Urothelium cell line (cell line): ENCODE results near the gene FBXO47.
"Not testable (repeated sequence)": the region's sequence is repeated elsewhere in the genome, so short reads cannot be mapped to it uniquely, and the experiment has no call there.

Source experiments
- DNase-seq: peaks from one replicate; pipeline ENCODE4 v3.0.0; 2011; ENCODE audit warnings: low spot score, mixed read lengths
- FAIRE-seq: peaks from 2 replicates; lab custom pipeline; 2011; peaks lifted over from hg19 to GRCh38; lab: Jason Lieb, UNC

The FBXO47 gene

DNA sequence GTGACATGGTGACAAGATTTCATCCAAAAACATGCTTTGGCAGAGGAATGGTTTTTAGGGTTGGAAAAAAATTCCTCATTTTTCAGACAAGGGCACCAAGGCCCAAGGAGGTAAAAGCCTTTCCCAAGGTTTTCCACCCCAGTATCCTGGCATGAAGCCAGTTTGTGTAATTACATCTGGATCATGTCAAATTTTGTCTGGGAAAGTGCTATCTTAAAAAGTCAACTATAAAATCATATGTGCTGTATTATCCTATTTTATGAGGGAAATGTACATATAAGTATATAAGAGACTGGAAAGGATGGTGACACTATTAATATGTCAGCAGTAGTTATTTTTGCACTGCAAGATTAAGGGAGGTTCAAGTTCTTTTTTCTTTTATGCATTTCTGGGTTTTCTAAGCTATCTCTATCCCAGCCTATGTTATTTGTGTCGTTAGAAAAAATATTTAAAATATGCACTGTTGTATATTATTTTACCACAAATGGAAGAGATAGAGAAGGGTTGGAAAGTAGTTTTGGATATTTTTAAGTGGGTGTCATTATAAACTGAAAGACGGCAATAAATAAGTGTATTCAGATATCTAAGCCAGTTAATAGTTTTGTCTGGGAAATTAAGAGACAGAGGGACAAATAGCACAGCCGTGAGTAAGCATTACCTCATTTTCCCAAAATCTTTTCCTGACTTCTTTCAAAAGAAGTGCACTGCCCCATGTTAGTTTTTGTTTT is 13.5 kb upstream of the FBXO47 start:
- FAIRE-seq, result no peak
- no peak for DNase-seq

DNA sequence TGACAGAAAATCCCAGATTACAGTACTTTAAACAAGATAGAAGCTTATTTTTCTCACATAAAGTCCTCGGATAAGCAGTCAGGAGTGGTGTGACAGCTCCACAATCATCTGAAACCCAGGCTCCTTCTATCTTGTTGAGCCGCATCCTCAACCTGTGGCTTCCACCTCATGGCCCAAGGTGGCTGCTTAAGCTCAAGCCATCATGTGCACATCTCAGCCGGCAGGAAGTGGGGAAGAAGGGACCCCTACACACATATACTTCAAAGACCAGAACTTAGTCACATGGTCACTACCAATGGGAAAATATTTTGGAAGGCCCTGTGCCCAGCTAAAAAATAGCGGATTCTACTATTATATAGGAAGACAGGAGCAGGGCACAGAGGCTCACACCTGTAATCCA is 11.0 kb upstream of the FBXO47 start:
- DNase-seq (no peak), FAIRE-seq (no peak)

DNA sequence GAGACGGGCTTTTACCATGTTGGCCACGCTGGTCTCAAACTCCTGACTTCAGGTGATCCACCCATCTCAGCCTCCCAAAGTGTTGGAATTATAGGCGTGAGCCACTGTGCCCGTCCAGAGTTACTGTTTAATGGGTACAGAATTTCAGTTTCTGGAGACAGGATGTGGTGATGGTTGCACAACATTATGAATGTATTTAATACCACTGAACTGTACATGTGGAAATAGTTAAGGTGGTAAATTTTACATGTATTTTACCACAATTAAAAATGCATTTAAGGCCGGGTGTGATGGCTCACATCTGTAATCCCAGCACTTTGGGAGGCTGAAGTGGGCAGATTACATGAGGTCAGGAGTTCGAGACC is 9.0 kb upstream of the FBXO47 start:
- FAIRE-seq, DNase-seq: not testable (repeated sequence)

DNA sequence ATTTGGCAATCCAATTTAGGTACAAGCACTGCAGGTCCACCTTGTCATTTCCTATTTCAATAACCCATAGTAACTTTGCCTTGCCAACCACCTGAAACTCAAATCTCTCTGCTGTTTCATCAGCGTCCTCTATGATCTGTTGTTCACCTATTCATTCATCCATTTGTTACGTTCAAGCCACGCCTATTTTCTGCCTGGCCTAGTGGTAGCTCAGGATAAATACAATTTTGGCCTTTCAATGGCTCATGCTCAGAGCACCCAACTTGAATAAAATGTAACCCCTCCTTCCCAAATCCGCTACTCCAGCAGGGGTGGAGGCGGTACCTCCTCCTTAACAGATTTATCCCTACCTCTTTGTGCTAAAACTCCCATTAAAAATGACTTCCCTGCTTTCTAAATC is 3.6 kb upstream of the FBXO47 start:
- DNase-seq (no peak), FAIRE-seq (no peak)

DNA sequence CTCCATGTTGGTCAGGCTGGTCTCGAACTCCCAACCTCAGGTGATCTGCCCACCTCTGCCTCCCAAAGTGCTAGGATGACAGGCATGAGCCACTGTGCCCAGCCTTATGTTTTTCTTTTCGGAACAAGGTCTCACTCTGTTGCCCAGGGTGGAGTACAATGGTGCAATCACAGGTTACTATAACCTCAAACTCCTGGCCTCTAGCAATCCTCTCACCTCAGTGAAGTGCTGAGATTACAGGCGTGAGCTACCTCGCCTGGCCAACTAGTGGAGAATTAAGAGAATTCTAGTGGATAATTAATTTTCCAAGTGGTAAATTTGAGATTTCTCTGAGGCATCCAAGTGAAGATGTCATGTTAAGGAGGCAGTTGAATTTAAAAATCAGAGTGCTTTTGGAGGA is 2.9 kb upstream of the FBXO47 start:
- DNase-seq (no peak), FAIRE-seq (no peak)

DNA sequence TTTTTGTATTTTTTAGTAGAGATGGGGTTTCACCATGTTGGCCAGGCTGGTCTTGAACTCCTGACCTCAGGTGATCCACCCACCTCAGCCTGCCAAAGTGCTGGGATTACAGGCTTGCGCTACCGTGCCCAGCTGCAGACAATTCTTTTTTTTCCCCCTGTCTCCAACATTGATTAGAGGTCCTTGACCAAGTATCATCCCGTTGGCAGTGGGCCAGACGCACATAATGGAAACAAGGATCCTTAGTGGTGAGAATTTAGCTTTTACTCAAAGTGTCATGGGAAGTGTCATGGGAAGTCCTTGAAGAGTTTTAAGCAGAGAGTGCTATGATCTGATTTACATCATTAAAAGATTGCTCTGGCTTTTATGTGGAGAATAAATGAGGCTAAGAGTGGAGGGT is 2.1 kb upstream of the FBXO47 start:
- no peak for DNase-seq
- no peak for FAIRE-seq

DNA sequence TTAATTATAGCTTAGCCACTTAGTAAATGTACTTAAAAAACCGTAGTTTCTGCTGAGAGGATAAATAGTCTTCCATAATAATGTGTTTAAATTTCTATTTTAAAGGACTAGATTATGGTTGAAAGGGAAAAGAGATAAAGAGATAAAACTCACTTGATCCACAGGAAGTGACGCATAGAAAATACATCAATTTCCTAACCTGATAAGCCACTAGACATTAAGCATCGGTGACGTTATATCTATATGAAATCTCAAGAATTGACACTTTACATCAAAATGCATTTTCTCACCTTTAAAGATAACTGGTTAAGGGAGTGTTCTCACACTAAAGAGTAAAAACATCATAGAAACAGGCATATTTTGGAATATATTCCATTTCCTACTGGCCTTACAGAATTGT is 5.8 kb downstream of the FBXO47 start:
- DNase-seq, result no peak
- FAIRE-seq, result no peak

DNA sequence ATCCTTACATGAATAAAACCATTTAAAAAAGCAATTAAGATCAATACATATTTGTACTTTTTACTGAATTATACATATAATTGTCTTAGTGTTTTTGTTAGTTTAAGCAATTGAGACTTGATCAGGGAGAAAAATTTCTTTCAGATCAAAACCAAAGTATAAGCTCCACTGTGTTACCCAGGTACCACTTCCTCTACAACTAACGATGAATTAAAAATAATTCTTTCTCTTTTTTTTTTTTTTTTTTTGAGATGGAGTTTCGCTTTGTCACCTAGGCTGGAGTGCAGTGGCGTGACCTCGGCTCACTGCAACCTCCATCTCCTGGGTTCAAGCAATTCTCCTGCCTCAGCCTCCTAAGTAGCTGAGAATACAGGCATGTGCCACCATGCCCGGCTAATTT is 6.8 kb downstream of the FBXO47 start:
- no peak for DNase-seq
- FAIRE-seq, result no peak

DNA sequence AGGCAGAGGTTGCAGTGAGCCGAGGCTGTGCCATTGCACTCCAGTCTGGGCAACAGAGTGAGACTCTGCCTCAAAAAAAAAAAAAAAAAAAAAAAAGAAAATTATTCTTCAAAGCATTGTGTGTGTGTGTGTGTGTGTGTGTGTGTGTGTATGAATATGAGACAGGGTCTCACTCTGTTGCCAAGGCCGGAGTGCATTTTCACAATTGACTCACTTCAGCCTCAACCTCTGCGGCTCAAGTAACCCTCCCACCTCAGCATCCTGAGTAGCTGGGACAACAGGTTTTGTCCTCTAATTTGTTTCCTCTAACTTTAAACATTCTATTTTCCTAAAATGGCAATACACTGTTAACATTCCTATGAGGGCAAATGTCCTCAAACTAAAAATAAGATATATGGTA is 7.7 kb downstream of the FBXO47 start:
- FAIRE-seq, result no peak

DNA sequence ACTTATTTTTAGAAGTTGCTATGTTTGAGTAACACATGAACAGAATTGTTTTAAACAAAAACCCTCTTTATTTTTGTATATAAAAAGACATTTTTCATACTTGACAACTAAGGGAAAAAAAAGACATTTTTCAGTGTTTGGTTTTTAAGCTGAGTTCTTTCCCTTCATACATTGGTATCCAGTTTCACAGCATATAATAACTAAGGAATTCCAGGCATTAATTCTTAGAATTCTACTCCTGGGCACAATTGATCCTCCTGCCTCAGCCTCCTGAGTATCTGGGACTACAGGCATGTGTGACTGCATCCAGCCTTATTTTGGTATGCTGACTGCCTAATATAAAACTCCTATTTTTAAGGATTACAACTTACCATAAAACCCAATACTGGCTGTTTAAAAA is 8.4 kb downstream of the FBXO47 start:
- DNase-seq (no peak), FAIRE-seq (no peak)

More for the DNA sequence above, 7.7 kb downstream of the FBXO47 start:
- DNase-seq, result no peak

DNA sequence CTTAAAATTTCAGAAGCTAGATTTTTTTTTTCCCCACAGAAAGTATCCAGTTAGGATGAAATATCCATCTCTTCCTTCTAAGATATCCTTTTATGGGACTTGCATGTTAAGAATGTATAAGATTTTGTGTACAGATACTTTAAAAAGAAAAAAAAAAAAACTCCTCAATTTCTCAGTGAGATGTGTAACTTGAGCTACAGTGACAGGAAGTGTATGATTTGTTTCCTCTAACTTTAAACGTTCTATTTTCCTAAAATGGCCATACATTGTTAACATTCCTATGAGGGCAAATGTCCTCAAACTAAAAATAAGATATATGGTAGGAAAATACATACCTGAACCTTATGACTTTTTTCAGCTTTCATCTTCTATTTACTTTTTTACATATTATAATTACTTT is 8.9 kb downstream of the FBXO47 start:
- no peak for DNase-seq
- FAIRE-seq, result no peak

DNA sequence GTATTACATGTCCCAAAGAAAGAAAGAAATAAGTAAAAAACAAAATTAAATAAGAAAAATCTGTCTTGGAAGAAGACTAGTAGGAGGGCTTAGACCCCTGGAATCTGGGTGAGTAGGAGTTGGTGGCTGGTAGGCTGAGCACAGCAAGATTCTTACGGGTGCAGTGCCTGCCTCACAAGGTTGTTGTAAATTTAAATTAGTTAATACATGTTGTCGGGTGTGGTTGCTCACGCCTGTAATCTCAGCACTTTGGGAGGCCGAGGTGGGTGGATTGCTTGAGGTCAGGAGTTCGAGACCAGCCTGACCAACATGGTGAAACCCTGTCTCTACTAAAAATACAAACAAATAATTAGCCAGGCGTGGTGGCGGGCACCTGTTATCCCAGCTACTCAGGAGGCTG is 13.4 kb downstream of the FBXO47 start:
- FAIRE-seq, DNase-seq: not testable (repeated sequence)

DNA sequence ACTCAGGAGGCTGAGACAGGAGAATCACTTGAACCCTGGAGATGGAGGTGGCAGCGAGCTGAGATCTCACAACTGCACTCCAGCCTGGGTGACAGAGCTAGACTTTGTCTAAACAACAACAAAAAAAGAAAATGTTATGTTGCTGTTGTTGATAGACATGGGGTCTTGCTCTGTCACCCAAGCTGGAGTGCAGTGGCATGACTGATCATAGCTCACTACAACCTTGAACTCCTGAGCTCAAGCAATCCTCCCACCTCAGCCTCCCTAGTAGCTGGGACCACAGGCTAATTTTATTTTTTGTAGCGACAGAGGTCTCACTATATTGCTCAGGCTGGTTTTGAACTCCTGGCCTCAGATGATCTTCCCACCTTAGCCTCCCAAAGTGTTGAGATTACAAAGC is 20.0 kb downstream of the FBXO47 start:
- DNase-seq, result no peak
- FAIRE-seq, result no peak

DNA sequence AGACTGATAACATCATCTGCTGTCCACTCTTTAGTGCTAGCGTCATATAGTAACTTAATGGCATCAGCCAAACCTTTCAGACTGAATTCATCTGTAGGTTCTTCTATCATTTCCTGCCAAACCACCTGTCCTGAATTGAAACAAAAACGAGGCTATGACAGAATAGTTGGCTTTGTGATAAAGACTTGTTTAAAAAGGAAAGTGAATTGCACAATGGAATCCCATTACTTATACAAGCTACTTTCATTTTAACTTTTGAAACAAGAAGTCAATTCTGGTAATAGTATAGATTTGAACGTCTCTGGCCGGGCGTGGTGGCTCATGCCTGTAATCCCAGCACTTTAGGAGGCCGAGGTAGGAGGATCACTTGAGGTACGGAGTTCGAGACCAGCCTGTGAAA is 23.6 kb downstream of the FBXO47 start:
- DNase-seq, result no peak
- no peak for FAIRE-seq

DNA sequence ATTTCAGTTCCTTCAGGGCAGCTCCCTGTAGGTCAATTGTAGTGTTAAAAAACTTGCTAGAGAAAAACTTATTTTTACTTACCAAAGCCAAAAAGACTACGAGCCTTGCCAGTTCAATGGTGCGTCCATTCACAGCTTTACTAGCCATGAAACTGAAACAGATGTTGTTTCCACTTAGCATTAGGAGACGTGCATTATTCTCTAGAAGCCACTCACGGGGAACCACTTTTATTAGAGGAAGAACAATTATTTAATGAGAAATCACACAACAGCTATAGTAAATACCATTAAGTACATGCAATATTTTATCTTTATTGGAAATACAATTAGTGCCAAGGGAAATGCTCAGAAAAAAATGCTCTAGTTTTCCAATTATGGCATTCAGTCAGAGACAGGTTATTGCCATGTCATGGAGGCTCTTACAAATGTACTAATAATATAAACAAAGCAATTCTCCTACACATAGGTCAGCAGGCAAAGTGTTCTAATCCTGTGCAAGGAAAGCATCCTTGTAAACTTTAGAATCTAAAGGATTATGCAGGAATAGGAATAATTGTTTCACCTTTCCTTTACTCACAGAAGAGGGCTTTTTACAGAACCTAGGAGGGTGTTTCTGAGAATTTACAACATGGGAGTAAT is 24.4 kb downstream of the FBXO47 start:
- FAIRE-seq, result no peak
- DNase-seq, result no peak

DNA sequence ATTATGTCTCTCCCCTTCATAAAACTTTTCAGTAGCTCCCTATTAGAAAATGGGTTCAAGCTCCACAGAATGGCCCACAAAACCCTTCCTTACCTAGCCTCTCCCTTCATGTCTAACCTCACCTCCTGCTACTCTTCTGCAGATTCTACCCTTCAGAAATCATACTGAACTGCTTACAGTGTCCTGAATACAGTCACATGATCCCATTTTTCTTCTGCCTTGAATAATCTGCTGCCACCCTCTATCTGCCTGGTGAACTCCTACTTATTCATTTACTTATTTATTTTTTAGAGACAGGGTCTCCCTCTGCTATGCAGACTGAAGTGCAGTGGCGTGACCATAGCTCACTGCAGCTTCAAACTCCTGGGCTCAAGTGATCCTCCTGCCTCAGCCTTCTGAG is 26.8 kb downstream of the FBXO47 start:
- DNase-seq, result no peak
- no peak for FAIRE-seq

DNA sequence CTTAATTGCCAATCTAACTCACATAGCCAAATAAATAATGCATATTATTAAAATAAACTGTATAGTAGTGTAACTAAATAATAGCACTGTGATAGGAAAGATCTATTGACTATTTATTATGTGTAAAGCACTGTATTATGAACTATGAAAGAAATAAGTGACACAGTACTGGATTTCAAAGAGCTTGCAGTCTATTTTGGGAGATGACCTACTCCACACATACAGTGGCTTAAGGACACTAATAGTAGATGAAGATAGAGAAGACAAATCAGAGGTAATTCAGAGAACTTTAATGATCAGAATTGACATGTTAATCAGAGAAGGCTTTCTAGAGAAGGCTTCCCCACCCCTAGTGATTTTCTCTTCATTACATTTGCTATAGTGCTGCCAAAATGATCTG is 27.2 kb downstream of the FBXO47 start:
- DNase-seq, result no peak
- FAIRE-seq, result no peak

DNA sequence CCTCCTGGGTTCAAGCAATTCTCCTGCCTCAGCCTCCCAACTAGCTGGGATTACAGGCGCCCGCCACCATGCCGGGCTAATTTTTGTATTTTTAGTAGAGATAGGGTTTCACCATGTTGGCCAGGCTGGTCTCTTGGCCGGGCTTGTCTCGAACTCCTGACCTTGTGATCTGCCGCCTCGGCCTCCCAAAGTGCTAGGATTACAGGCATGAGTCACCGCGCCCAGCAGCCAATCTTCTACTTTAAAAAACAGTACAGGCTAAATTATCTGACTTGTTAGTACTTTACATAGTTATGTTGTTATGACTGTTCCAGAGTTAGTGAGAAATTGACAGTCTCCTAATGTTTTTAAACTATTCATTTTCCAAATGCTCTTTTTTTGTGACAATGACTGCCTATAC is 33.2 kb downstream of the FBXO47 start:
- FAIRE-seq, result not testable (repeated sequence)

DNA sequence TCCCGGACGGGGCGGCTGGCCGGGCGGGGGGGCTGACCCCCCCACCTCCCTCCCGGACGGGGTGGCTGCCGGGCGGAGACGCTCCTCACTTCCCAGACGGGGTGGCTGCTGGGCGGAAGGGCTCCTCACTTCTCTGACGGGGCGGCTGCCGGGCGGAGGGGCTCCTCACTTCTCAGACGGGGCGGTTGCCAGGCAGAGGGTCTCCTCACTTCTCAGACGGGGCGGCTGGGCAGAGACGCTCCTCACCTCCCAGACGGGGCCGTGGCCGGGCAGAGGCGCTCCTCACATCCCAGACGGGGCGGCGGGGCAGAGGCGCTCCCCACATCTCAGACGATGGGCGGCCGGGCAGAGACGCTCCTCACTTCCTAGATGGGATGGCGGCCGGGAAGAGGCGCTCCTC is 36.4 kb downstream of the FBXO47 start:
- FAIRE-seq, DNase-seq: not testable (repeated sequence)

More for the DNA sequence above, 33.2 kb downstream of the FBXO47 start:
- DNase-seq, result not testable (repeated sequence)

DNA sequence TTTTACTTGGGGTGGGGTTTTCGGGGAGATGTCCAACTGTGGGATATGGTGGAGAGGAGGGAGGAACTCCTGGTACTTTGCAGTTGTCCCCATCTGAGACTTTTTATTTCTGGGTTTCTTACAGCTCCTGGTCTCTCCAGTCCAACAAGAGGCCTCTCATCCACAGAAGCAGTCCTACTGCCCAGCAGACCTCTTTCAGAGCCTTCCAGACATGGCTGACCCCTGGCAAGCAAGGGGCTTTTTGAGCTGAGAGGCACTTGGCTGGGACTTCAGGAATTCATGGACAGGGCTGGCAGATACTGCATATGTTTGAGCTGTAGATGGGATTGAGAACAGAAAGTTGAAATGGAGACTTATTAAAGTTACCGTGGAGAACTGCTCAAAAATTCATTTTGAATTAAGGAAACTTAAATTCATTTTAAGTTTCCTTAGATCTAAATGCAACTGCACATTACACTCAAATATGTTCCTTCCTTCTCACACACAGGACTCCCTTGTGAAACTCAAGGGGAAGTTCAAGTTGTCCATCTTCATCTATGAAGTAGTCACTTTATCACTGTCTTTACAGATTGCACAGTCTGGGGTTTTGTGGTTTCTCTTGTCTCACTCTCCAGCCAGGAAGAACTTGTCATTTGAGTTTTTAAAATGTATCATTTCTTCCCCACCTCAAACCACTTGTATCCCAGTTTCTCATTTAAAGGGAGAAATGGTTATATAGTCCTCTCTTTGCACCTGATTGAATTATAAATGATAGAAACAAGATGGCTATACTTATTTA is 40.7 kb downstream of the FBXO47 start:
- DNase-seq, result no peak
- no peak for FAIRE-seq

DNA sequence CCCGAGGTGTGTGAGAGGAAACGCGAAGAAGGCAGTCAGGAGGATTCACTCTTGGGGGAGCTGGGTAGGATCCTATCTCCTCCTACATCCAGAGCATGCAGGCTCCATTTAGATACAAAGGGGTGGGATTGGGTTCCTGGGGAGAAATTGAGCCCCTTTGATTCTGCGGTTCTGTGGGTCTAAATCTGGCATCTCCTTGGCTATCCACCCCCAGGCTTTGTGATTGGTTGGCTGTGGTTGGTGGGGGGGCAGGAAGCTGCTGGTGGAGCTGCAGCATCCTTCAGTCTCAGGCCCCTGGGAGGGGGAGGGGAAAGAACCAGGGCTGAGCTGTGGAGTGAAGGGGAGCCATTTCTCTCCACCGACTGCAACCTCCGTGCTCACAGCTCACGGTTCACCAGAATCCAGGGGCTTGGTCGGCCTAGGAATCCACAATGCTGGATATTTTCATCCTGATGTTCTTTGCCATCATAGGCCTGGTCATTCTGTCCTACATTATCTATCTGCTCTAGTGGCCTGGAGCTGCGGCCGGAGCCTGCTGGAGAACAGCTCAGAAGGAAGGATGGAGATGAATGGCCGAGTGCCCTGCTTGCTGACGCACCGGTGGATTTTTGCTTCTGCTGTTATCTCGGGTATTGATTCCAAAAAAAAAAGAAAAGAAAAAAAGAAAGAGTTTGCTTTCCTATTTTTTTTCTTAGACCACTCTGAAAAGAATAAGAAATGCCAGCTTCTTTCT is 41.8 kb downstream of the FBXO47 start, which contains the start of gene LASP1NB:
LASP1NB (plus strand) TSS at position 352 of the 733 bp plus-strand sequence.
- FAIRE-seq, result no peak
- no peak for DNase-seq
